Testis (tissue), 3 donors: ENCODE data around the gene FRRS1L. TPM values are rescaled to one million over a fixed set of nuclear protein-coding genes. Genes with fewer than 3 reads are reported as not detected.

Experiments
- DNase-seq: peaks from one replicate; pipeline ENCODE4 v3.0.0-alpha.2; 2019
- H3K27ac ChIP-seq, 2 donors: fragments of 200-600 bp; sonication (generic); one replicate each; pipeline ENCODE4 v1.5.1; 2019
- H3K27me3 ChIP-seq: fragments of 200-600 bp; sonication (generic); one replicate; pipeline ENCODE4 v1.5.1; 2019
- H3K36me3 ChIP-seq: fragments of 200-600 bp; sonication (generic); one replicate; pipeline ENCODE4 v1.5.1; 2017; ENCODE audit warnings: low read depth; ENCODE audit errors: missing control alignments
- H3K4me1 ChIP-seq: fragments of 200-600 bp; sonication (generic); one replicate; pipeline ENCODE4 v1.5.1; 2019
- H3K4me3 ChIP-seq, 2 donors: fragments of 200-600 bp; sonication (generic); one replicate each; pipeline ENCODE4 v1.5.1; 2017 to 2019
- H3K9me3 ChIP-seq: fragments of 200-600 bp; sonication (generic); one replicate; pipeline ENCODE4 v1.5.1; 2017
- POLR2A ChIP-seq: fragments of 450-650 bp; IDR thresholded peaks from one replicate; pipeline ENCODE4 v1.6.1; 2017; ENCODE audit warnings: antibody characterized with exemption, mild to moderate bottlenecking, moderate library complexity
- WGBS, 2 donors: methylation state at CpG; one replicate each; pipeline ENCODE4 v1.1.5; 2018; 5-methylcytosine and 5-hydroxymethylcytosine counted together
- intact Hi-C: fragments of 100-400 bp; cut with DNase I; formaldehyde crosslinking; loops from one replicate; pipeline ENCODE4 v1.15.1; 2023; ENCODE audit warnings: low total_unique reads
- polyA plus RNA-seq: library from polyadenylated mRNA; stranded (reverse); fragments of 350-450 nt; fragmentation: Illumina TruSeq; extraction: RNeasy Lipid Tissue Mini Kit (QIAGEN cat#74804); gene quantifications from one replicate; pipeline ENCODE4 v1.2.3, GENCODE V29; 2014; ENCODE audit warnings: low read depth, low replicate concordance; ENCODE audit not compliant: insufficient read depth
- total RNA-seq, 2 donors: library from RNA; depleted of rRNA; stranded (reverse); fragments of >200 nt; gene quantifications; one replicate each; pipeline ENCODE4 v1.2.3, GENCODE V29; 2016
- TF ChIP-seq, protein P1 (sequence below), 3 experiments: fragments of 450-650 bp in 2 of 3; fragments of 200-600 bp in 1 of 3; sonication (generic) in 1 of 3; IDR thresholded peaks; one replicate each; pipeline ENCODE4 v1.5.1; 2016 to 2019; ENCODE audit warnings: antibody characterized with exemption in 3 of 3, mild to moderate bottlenecking in 2 of 3, moderate library complexity in 1 of 3

Gene FRRS1L
- total and polyA plus RNA-seq, 3 donors from 2014 or later, result 5.3 to 9.3 (median 6.0) TPM

DNA sequence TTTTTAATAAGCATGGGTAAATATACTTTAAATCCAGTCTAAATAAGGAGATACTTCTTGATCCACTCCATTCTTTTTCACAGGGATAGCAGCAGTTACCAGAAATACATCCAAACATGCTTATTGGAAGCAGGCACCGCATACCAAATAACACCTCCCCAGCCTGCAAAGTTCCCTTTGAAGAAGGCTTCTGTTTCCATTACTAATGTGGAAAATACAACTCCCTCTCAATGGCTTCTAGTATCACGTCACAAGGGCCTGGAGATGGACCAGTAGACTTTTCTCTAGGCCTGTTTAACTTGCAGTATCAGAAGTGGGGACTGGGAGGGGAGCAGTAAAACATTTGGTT is 68.1 kb downstream of the FRRS1L start:
- intact Hi-C loops, result no loop called here
- Histone ChIP-seq H3K4me1 (peaks cover 61% of the 10 kb centered on the region), H3K9me3 (no peaks in the 10 kb centered on the region), H3K4me3 (no peak overlapping the region), H3K36me3 (no peaks in the 10 kb centered on the region), H3K27me3 (no peaks in the 10 kb centered on the region), H3K27ac (peak overlapping the region; percentile 51 to 83)
- no peak for DNase-seq
- no peak for TF ChIP-seq POLR2A
- TF ChIP-seq, protein P1, sequence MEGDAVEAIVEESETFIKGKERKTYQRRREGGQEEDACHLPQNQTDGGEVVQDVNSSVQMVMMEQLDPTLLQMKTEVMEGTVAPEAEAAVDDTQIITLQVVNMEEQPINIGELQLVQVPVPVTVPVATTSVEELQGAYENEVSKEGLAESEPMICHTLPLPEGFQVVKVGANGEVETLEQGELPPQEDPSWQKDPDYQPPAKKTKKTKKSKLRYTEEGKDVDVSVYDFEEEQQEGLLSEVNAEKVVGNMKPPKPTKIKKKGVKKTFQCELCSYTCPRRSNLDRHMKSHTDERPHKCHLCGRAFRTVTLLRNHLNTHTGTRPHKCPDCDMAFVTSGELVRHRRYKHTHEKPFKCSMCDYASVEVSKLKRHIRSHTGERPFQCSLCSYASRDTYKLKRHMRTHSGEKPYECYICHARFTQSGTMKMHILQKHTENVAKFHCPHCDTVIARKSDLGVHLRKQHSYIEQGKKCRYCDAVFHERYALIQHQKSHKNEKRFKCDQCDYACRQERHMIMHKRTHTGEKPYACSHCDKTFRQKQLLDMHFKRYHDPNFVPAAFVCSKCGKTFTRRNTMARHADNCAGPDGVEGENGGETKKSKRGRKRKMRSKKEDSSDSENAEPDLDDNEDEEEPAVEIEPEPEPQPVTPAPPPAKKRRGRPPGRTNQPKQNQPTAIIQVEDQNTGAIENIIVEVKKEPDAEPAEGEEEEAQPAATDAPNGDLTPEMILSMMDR (IDR thresholded peaks at IDR 0.05), result no peak
- WGBS, 2 donors, result 32 to 48% methylated on average over 2 of the region's 2 CpGs

DNA sequence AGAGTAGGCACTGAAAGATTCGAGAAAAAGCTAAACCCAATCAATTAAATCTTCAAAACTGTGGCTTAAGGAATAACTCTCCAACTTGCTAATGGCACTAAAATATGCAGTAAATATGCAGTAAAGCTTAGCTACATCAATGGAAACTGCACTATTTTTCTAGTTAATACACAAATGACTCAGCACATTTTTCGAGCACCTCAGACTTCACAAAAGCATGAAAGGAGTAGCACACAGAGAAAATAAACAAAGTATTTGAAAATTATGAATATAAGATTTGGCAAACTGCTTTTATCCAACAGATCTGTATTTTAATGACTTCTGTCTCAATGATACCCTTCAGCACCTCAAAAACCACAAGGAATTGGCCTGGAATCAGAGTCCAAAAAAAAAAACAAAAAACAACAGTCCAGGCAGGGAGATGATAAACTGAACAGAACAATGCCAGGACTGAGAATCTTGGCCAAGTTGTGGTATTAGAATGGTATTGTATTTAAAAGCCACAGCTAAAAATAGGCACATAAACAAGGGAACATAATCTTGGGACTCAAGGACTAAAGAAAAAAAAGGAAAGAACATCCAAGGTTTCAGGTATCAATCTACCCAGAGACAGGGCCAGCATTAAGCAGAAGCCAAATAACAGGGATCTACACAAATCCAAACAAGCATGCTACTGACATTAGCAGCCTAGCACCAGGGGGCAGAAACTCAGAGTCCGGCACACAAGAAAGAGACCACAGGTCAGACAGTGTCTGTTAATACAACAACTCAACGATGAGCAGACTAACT is 68.7 kb downstream of the FRRS1L start:
- WGBS, 2 donors, result 27 to 47% methylated on average over 4 of the region's 4 CpGs
- Histone ChIP-seq H3K27me3 (no peaks in the 10 kb centered on the region), H3K27ac (peak overlapping the region; percentile 51 to 83), H3K4me3 (no peak overlapping the region), H3K36me3 (no peaks in the 10 kb centered on the region), H3K9me3 (no peaks in the 10 kb centered on the region), H3K4me1 (peaks cover 61% of the 10 kb centered on the region)
- intact Hi-C loops, result no loop called here
- DNase-seq, result peak; percentile 61
- no peak for TF ChIP-seq POLR2A
- TF ChIP-seq, protein P1 (IDR thresholded peaks at IDR 0.05), result no peak

DNA sequence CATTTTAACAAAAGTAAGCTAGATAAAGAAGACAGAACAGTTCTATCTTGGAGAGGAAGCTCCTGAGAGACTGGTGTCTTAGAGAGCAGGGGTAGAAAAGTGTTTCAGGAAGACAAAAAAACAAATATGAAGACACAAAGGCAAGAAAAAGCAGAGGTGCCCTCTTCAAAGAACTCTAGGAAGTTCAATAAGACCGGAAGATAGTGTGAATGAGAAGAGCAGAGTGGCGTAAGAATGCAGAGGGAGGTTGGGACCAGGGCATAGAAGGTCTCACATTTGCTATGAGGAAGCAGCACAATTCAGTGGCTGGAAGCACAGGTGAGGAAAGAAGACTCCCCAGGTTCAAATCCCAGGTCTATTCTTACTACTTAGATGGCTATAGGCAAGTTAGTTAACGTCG is 69.9 kb downstream of the FRRS1L start:
- Histone ChIP-seq H3K27me3 (no peaks in the 10 kb centered on the region), H3K27ac (peak overlapping the region; percentile 51 to 83), H3K36me3 (no peaks in the 10 kb centered on the region), H3K9me3 (no peaks in the 10 kb centered on the region), H3K4me3 (no peak overlapping the region), H3K4me1 (peaks cover 61% of the 10 kb centered on the region)
- no peak for DNase-seq
- intact Hi-C loops, result no loop called here
- TF ChIP-seq, protein P1 (IDR thresholded peaks at IDR 0.05), result no peak
- no peak for TF ChIP-seq POLR2A
- WGBS, 2 donors, result 86 to 94% methylated on average over 4 of the region's 4 CpGs

DNA sequence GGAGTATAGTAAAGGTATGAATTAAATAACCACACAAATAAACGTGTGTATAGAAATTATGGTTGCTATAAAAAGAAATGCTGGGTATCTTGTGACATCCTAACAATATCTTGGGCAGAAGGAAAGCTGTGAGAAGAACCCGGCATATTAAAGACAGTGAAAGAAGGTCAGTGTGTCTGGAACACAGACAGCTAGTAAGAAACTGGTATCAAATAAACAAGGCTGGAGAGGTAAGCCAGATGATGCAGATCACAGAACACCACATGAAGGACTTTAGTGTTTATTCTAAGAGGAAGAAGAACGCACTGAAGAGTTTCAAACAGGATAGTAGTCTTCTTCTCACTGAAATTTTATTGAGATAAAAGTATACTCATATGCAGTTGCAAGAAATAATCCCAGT is 71.7 kb downstream of the FRRS1L start:
- DNase-seq, result no peak
- TF ChIP-seq POLR2A, result no peak
- TF ChIP-seq, protein P1 (IDR thresholded peaks at IDR 0.05), result no peak
- 58 to 67% methylated on average over 3 of the region's 3 CpGs for WGBS, 2 donors
- H3K4me3 ChIP-seq, result no peak overlapping the region
- H3K27me3 ChIP-seq, result no peaks in the 10 kb centered on the region
- H3K36me3 ChIP-seq, result no peaks in the 10 kb centered on the region
- H3K27ac ChIP-seq, result no peak overlapping the region
- intact Hi-C loops, result no loop called here
- H3K9me3 ChIP-seq, result no peaks in the 10 kb centered on the region
- H3K4me1 ChIP-seq, result peaks cover 48% of the 10 kb centered on the region

DNA sequence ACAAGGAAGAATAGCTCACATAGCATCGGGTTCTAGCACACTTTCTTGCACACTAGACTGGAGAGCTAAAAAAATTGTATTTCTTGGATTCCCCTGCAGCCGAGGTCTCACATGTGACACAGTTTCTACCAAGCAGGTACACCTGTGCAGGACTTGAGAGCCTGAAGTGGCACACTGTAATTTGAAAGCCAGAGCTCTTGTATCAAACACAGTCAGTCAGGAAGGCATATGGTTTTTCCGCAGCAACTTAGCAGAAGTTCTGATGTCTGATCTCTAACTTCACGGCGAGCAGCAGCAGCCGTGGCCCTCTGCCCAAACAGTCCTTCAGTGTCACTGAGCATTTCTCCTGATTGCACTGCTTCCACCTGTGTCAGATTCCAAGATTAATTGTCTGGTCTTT is 72.8 kb downstream of the FRRS1L start:
- 70 to 82% methylated on average over 6 of the region's 6 CpGs for WGBS, 2 donors
- intact Hi-C loops, result no loop called here

More for the DNA sequence above, 72.8 kb downstream of the FRRS1L start:
- no peak for DNase-seq
- no peak overlapping the region for H3K27ac ChIP-seq
- TF ChIP-seq, protein P1 (IDR thresholded peaks at IDR 0.05), result no peak
- TF ChIP-seq POLR2A, result no peak
- H3K36me3 ChIP-seq, result no peaks in the 10 kb centered on the region
- no peaks in the 10 kb centered on the region for H3K9me3 ChIP-seq
- H3K4me3 ChIP-seq, result no peak overlapping the region
- no peaks in the 10 kb centered on the region for H3K27me3 ChIP-seq
- H3K4me1 ChIP-seq, result peaks cover 38% of the 10 kb centered on the region
